DND-41 (cell line): Measurements from ENCODE around the gene MCC.

Experiments used
- ATAC-seq: fragments of 200-7000 bp; cut with Tn5 transposase; 3 replicates; pipeline ENCODE4 v1.9.1; 2021; ENCODE audit warnings: low read depth; ENCODE audit not compliant: insufficient read depth
- DNase-seq: peaks from one replicate; pipeline ENCODE4 v3.0.0-alpha.2; 2020
- H2AFZ ChIP-seq: 2 replicates; pipeline ENCODE4 v1.6.0; 2012; ENCODE audit warnings: low read depth, low read length
- H3K27ac ChIP-seq: 2 replicates; pipeline ENCODE4 v1.5.1; 2012; ENCODE audit warnings: low read length, inconsistent platforms
- H3K27me3 ChIP-seq: fragments of 200-600 bp; sonication (generic); 2 replicates; pipeline ENCODE4 v1.6.0; 2012; ENCODE audit warnings: low read length, mild to moderate bottlenecking, inconsistent platforms; ENCODE audit not compliant: insufficient read depth, poor library complexity
- H3K36me3 ChIP-seq: 2 replicates; pipeline ENCODE4 v1.5.1; 2012; ENCODE audit warnings: low read length, inconsistent platforms; ENCODE audit not compliant: insufficient read depth
- H3K4me1 ChIP-seq: 2 replicates; pipeline ENCODE4 v1.5.1; 2012; ENCODE audit warnings: mild to moderate bottlenecking, low read length; ENCODE audit not compliant: insufficient read depth
- H3K4me2 ChIP-seq: 2 replicates; pipeline ENCODE4 v1.6.0; 2012; ENCODE audit warnings: mild to moderate bottlenecking, moderate library complexity, low read length, inconsistent platforms; ENCODE audit not compliant: insufficient read depth
- H3K4me3 ChIP-seq, 2 experiments: fragments of 200-600 bp in 1 of 2; shearing (Covaris generic) in 1 of 2; 2 replicates each; pipeline ENCODE4 v1.5.1; 2012 to 2016; ENCODE audit warnings: inconsistent platforms in 2 of 2, low read length in 2 of 2, mild to moderate bottlenecking in 2 of 2, low read depth in 1 of 2, moderate library complexity in 1 of 2
- H3K79me2 ChIP-seq: 2 replicates; pipeline ENCODE4 v1.6.0; 2012; ENCODE audit warnings: low read length, inconsistent platforms; ENCODE audit not compliant: insufficient read depth
- H3K9ac ChIP-seq: 2 replicates; pipeline ENCODE4 v1.6.0; 2012; ENCODE audit warnings: low read depth, mild to moderate bottlenecking, inconsistent platforms, low read length, moderate library complexity
- H3K9me3 ChIP-seq: 2 replicates; pipeline ENCODE4 v1.5.1; 2012; ENCODE audit warnings: low read length, moderate library complexity, mild to moderate bottlenecking, inconsistent platforms; ENCODE audit not compliant: insufficient read depth, severe bottlenecking
- H4K20me1 ChIP-seq: 2 replicates; pipeline ENCODE4 v1.6.0; 2012; ENCODE audit warnings: low read length; ENCODE audit not compliant: insufficient read depth
- EZH2 ChIP-seq: IDR thresholded peaks from 3 replicates; pipeline ENCODE4 v1.6.1; 2012; ENCODE audit warnings: borderline replicate concordance, low read depth, mild to moderate bottlenecking, moderate library complexity, low read length, inconsistent platforms; ENCODE audit not compliant: severe bottlenecking
- TF ChIP-seq, protein P1 (sequence below): IDR thresholded peaks from 2 replicates; pipeline ENCODE4 v1.5.1; 2012; ENCODE audit warnings: borderline replicate concordance, low read length, moderate library complexity, mild to moderate bottlenecking; ENCODE audit not compliant: poor library complexity, severe bottlenecking; ENCODE audit errors: extremely low read depth

Gene MCC

GRCh38 chr5:113427871-113428574, 60.2 kb downstream of the MCC start:
- H3K27ac ChIP-seq = no peak overlapping the region
- H3K4me3 ChIP-seq = no peak overlapping the region
- H3K4me2 ChIP-seq = no peak overlapping the region
- no peak overlapping the region for H2AFZ ChIP-seq
- H3K79me2 ChIP-seq = no peaks in the 10 kb centered on the region
- DNase-seq (no peak), ATAC-seq (no peak)
- no peaks in the 10 kb centered on the region for H4K20me1 ChIP-seq
- H3K36me3 ChIP-seq = no peaks in the 10 kb centered on the region
- H3K9me3 ChIP-seq = no peaks in the 10 kb centered on the region
- no peak overlapping the region for H3K9ac ChIP-seq
- no peaks in the 10 kb centered on the region for H3K4me1 ChIP-seq
- no peak for TF ChIP-seq EZH2
- TF ChIP-seq, protein P1, sequence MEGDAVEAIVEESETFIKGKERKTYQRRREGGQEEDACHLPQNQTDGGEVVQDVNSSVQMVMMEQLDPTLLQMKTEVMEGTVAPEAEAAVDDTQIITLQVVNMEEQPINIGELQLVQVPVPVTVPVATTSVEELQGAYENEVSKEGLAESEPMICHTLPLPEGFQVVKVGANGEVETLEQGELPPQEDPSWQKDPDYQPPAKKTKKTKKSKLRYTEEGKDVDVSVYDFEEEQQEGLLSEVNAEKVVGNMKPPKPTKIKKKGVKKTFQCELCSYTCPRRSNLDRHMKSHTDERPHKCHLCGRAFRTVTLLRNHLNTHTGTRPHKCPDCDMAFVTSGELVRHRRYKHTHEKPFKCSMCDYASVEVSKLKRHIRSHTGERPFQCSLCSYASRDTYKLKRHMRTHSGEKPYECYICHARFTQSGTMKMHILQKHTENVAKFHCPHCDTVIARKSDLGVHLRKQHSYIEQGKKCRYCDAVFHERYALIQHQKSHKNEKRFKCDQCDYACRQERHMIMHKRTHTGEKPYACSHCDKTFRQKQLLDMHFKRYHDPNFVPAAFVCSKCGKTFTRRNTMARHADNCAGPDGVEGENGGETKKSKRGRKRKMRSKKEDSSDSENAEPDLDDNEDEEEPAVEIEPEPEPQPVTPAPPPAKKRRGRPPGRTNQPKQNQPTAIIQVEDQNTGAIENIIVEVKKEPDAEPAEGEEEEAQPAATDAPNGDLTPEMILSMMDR = no peak
- H3K27me3 ChIP-seq = no peaks in the 10 kb centered on the region

GRCh38 chr5:113425909-113426308, 62.3 kb downstream of the MCC start:
- no peak overlapping the region for H3K4me2 ChIP-seq
- DNase-seq = no peak
- H3K4me3 ChIP-seq = no peak overlapping the region
- H3K79me2 ChIP-seq = no peaks in the 10 kb centered on the region
- no peaks in the 10 kb centered on the region for H3K9me3 ChIP-seq
- H3K27me3 ChIP-seq = no peaks in the 10 kb centered on the region
- ATAC-seq = no peak
- no peaks in the 10 kb centered on the region for H3K4me1 ChIP-seq
- no peak for TF ChIP-seq EZH2
- TF ChIP-seq, protein P1 = no peak
- H3K27ac ChIP-seq = no peak overlapping the region
- H3K36me3 ChIP-seq = no peaks in the 10 kb centered on the region
- no peak overlapping the region for H3K9ac ChIP-seq
- no peaks in the 10 kb centered on the region for H4K20me1 ChIP-seq
- H2AFZ ChIP-seq = no peak overlapping the region

DNA sequence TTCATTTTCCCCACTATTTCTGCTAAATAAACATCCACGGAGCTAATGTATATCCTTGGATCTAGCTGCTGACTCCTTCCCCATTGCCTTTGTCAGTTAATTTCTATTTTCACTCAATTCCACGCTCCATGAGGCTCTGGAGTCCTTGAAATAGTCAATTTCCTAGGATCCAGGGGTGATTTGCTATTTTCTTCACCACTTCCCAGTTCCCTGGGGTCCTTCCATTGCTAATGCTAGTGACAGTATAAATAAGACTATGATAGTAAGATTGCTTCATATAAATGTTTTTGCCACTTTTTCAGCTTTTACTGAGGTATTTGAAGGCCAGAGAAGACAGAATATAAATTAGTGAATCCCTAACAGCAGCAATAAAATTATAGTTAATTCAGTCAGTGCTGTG, 66.6 kb downstream of the MCC start:
- Histone ChIP-seq H3K4me2 (no peak overlapping the region), H3K9ac (no peak overlapping the region), H3K9me3 (no peaks in the 10 kb centered on the region), H3K27me3 (no peaks in the 10 kb centered on the region), H2AFZ (no peak overlapping the region), H4K20me1 (no peaks in the 10 kb centered on the region), H3K27ac (no peak overlapping the region), H3K36me3 (no peaks in the 10 kb centered on the region), H3K4me3 (no peak overlapping the region), H3K4me1 (no peaks in the 10 kb centered on the region), H3K79me2 (no peaks in the 10 kb centered on the region)
- ATAC-seq (no peak), DNase-seq (no peak)
- TF ChIP-seq, protein P1 = no peak
- TF ChIP-seq EZH2 = no peak
